ENCODE measurements around the gene MACROD1. TPM values are rescaled to one million over a fixed set of nuclear protein-coding genes. Genes with fewer than 3 reads are reported as not detected.

The MACROD1 gene
- total RNA-seq, 1 experiment from 2014 or later = 36.9 TPM

DNA sequence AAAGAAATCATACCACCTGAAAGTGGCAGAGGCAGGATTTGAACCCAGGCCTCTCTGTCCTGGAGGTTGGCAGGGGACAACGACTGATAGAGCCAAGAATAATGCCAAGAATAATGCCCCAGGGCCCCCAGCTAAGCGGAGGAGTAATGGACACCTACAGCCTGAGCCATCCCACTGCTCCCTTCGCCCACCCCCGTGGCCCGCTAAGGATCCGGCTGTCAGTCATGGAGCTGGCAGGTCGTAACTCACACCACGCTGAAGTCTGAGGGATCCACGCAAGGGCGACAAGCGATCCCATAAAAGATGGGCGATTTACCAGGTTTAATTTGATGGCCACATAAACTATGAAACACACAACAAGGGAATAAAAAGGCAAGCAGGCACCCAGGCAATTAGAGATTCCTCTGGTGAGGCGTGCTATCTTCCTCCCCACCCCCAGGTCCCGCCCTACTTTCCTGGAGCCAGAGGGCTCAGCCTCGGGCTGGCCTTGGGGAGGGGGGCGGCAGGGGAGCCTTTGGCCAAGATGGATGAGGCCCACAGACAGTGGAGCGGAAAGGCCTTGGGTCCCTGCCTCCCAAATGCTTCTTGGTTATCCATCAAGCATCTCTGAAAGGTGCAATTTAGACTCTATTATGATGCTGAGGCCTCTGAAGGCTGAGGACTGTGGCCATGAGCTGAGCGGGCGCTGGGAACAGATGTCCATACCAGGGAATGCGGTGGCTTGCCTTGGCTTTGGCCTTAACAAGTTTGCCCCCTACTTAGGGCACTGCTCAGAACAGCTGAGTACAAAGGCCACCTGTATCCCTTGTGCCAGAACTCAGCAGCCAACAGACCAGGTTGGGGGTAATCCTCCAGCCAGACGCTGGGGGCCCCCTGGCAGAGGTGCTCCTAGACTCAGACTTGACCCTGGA is 55.2 kb downstream of the MACROD1 start:
- H3K4me3 Mint-ChIP-seq = no peak overlapping the region
- ATAC-seq (no peak), DNase-seq (ENCODE audit: low spot score) (no peak)
- TF ChIP-seq ZBTB21 (CRISPR knock-in tag; IDR thresholded peaks at IDR 0.05; ENCODE audit: borderline replicate concordance) = no peak
- TF ChIP-seq, protein P1, sequence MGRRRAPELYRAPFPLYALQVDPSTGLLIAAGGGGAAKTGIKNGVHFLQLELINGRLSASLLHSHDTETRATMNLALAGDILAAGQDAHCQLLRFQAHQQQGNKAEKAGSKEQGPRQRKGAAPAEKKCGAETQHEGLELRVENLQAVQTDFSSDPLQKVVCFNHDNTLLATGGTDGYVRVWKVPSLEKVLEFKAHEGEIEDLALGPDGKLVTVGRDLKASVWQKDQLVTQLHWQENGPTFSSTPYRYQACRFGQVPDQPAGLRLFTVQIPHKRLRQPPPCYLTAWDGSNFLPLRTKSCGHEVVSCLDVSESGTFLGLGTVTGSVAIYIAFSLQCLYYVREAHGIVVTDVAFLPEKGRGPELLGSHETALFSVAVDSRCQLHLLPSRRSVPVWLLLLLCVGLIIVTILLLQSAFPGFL (CRISPR knock-in tag; IDR thresholded peaks at IDR 0.05; ENCODE audit: borderline replicate concordance) = no peak
- TF ChIP-seq, protein P2, sequence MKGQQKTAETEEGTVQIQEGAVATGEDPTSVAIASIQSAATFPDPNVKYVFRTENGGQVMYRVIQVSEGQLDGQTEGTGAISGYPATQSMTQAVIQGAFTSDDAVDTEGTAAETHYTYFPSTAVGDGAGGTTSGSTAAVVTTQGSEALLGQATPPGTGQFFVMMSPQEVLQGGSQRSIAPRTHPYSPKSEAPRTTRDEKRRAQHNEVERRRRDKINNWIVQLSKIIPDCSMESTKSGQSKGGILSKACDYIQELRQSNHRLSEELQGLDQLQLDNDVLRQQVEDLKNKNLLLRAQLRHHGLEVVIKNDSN (CRISPR knock-in tag; IDR thresholded peaks at IDR 0.05) = no peak
- TF ChIP-seq, protein P3, sequence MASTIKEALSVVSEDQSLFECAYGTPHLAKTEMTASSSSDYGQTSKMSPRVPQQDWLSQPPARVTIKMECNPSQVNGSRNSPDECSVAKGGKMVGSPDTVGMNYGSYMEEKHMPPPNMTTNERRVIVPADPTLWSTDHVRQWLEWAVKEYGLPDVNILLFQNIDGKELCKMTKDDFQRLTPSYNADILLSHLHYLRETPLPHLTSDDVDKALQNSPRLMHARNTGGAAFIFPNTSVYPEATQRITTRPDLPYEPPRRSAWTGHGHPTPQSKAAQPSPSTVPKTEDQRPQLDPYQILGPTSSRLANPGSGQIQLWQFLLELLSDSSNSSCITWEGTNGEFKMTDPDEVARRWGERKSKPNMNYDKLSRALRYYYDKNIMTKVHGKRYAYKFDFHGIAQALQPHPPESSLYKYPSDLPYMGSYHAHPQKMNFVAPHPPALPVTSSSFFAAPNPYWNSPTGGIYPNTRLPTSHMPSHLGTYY (CRISPR knock-in tag; IDR thresholded peaks at IDR 0.05) = no peak
- TF ChIP-seq, protein P4, sequence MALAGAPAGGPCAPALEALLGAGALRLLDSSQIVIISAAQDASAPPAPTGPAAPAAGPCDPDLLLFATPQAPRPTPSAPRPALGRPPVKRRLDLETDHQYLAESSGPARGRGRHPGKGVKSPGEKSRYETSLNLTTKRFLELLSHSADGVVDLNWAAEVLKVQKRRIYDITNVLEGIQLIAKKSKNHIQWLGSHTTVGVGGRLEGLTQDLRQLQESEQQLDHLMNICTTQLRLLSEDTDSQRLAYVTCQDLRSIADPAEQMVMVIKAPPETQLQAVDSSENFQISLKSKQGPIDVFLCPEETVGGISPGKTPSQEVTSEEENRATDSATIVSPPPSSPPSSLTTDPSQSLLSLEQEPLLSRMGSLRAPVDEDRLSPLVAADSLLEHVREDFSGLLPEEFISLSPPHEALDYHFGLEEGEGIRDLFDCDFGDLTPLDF (CRISPR knock-in tag; IDR thresholded peaks at IDR 0.05) = no peak
- no peak for TF ChIP-seq ZNF121 (CRISPR knock-in tag; IDR thresholded peaks at IDR 0.05)
- TF ChIP-seq, protein P5, sequence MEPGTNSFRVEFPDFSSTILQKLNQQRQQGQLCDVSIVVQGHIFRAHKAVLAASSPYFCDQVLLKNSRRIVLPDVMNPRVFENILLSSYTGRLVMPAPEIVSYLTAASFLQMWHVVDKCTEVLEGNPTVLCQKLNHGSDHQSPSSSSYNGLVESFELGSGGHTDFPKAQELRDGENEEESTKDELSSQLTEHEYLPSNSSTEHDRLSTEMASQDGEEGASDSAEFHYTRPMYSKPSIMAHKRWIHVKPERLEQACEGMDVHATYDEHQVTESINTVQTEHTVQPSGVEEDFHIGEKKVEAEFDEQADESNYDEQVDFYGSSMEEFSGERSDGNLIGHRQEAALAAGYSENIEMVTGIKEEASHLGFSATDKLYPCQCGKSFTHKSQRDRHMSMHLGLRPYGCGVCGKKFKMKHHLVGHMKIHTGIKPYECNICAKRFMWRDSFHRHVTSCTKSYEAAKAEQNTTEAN (CRISPR knock-in tag; IDR thresholded peaks at IDR 0.05) = no peak
- ChIA-PET CTCF (interaction anchor here (0.7 to 2.5 kb wide), 4 partner anchors 10 to 111 kb away, joined by 3 to 6 read pairs (median 4); no protein-coding TSS in a partner anchor), POLR2A (no interaction called here)
- no peaks in the 10 kb centered on the region for H3K36me3 Mint-ChIP-seq
- peaks cover 27% of the 10 kb centered on the region for H3K27me3 Mint-ChIP-seq (ENCODE audit: low read depth)
- no peaks in the 10 kb centered on the region for H3K9me3 Mint-ChIP-seq
- no peak overlapping the region for H3K27ac Mint-ChIP-seq
- H3K4me1 Mint-ChIP-seq = no peaks in the 10 kb centered on the region

DNA sequence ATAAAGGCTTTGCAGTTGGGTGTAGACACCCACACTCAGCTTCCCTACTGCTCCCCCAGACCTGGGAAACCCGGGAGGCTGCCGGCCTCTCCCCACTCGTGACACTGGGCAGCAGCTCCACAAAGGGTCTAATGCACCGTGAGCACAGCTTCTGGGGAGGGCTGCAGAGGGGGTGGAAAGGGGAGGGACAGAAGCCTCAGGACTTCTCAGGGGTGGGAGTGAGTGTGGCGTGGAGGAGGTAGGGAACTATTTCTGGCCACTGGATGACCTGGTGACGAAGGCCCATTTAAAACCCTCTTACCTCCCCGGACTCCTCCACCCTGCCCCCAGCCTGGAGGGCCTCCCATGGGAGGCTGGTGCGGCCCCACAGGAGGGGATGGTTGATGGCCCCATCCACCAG is 56.6 kb downstream of the MACROD1 start:
- Mint-ChIP-seq H3K36me3 (no peaks in the 10 kb centered on the region), H3K9me3 (no peaks in the 10 kb centered on the region), H3K27me3 (ENCODE audit: low read depth) (peaks cover 33% of the 10 kb centered on the region), H3K27ac (no peak overlapping the region), H3K4me3 (no peak overlapping the region), H3K4me1 (no peaks in the 10 kb centered on the region)
- DNase-seq (ENCODE audit: low spot score) (no peak), ATAC-seq (no peak)
- CTCF ChIA-PET = interaction anchor here (0.9 to 2.5 kb wide), 2 partner anchors 69 to 110 kb away, joined by 4 to 6 read pairs; no protein-coding TSS in a partner anchor
- TF ChIP-seq CREB1 (CRISPR knock-in tag; IDR thresholded peaks at IDR 0.05) (no peak), FOXJ3 (CRISPR knock-in tag; IDR thresholded peaks at IDR 0.05; ENCODE audit: borderline replicate concordance) (no peak)
- TF ChIP-seq, protein P6, sequence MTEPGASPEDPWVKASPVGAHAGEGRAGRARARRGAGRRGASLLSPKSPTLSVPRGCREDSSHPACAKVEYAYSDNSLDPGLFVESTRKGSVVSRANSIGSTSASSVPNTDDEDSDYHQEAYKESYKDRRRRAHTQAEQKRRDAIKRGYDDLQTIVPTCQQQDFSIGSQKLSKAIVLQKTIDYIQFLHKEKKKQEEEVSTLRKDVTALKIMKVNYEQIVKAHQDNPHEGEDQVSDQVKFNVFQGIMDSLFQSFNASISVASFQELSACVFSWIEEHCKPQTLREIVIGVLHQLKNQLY (CRISPR knock-in tag; IDR thresholded peaks at IDR 0.05) = no peak
- POLR2A ChIA-PET = interaction anchor here (0.7 kb wide), 1 partner anchor 1910 kb away, joined by 3 read pairs; no protein-coding TSS in a partner anchor

DNA sequence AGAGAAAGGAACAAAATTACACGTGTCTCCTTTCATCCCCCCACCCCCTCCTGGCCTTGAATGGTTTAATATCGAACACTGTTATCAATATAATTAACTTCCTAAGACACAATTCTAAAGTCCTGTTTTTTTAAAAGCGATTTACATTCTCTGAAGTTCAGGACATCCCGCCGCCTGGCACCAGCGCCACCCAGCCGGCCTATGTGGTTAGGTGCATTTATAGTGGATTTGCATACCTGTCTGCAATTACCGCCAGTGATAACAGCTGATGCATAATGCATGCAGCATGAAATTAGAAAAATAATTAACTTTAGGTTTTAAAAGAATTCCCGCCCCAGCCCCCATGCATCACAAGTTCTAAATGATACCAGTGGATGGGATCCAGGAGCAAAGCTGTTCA is 58.6 kb downstream of the MACROD1 start:
- Mint-ChIP-seq H3K27ac (no peak overlapping the region), H3K36me3 (no peaks in the 10 kb centered on the region), H3K9me3 (no peaks in the 10 kb centered on the region), H3K4me1 (no peaks in the 10 kb centered on the region), H3K4me3 (no peak overlapping the region), H3K27me3 (ENCODE audit: low read depth) (peaks cover 46% of the 10 kb centered on the region)
- no peak for DNase-seq (ENCODE audit: low spot score)
- CTCF ChIA-PET = no interaction called here
- ATAC-seq = no peak
- POLR2A ChIA-PET = no interaction called here
- TF ChIP-seq CBFB (CRISPR knock-in tag; IDR thresholded peaks at IDR 0.05; ENCODE audit: low read depth) (no peak), ZNF219 (CRISPR knock-in tag; IDR thresholded peaks at IDR 0.05; ENCODE audit: borderline replicate concordance) (no peak), OVOL2 (CRISPR knock-in tag; IDR thresholded peaks at IDR 0.05; ENCODE audit: borderline replicate concordance) (no peak), JAZF1 (CRISPR knock-in tag; IDR thresholded peaks at IDR 0.05) (no peak), NFE2L1 (CRISPR knock-in tag; IDR thresholded peaks at IDR 0.05) (no peak), SP1 (CRISPR knock-in tag; conservative IDR thresholded peaks at IDR 0.05) (no peak), FOXP1 (CRISPR knock-in tag; IDR thresholded peaks at IDR 0.05; ENCODE audit: borderline replicate concordance) (no peak)
- TF ChIP-seq, protein P7, sequence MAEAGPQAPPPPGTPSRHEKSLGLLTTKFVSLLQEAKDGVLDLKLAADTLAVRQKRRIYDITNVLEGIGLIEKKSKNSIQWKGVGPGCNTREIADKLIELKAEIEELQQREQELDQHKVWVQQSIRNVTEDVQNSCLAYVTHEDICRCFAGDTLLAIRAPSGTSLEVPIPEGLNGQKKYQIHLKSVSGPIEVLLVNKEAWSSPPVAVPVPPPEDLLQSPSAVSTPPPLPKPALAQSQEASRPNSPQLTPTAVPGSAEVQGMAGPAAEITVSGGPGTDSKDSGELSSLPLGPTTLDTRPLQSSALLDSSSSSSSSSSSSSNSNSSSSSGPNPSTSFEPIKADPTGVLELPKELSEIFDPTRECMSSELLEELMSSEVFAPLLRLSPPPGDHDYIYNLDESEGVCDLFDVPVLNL (CRISPR knock-in tag; IDR thresholded peaks at IDR 0.05; ENCODE audit: borderline replicate concordance, low read depth) = no peak
- TF ChIP-seq, protein P8, sequence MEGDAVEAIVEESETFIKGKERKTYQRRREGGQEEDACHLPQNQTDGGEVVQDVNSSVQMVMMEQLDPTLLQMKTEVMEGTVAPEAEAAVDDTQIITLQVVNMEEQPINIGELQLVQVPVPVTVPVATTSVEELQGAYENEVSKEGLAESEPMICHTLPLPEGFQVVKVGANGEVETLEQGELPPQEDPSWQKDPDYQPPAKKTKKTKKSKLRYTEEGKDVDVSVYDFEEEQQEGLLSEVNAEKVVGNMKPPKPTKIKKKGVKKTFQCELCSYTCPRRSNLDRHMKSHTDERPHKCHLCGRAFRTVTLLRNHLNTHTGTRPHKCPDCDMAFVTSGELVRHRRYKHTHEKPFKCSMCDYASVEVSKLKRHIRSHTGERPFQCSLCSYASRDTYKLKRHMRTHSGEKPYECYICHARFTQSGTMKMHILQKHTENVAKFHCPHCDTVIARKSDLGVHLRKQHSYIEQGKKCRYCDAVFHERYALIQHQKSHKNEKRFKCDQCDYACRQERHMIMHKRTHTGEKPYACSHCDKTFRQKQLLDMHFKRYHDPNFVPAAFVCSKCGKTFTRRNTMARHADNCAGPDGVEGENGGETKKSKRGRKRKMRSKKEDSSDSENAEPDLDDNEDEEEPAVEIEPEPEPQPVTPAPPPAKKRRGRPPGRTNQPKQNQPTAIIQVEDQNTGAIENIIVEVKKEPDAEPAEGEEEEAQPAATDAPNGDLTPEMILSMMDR (IDR thresholded peaks at IDR 0.05) = no peak

Data from WTC11 (cell line).